AG10803 (cell line): ENCODE measurements around the gene ADAM23.

Experiments used
- DNase-seq: peaks from one replicate; pipeline ENCODE4 v3.0.0; 2010; ENCODE audit warnings: low read depth
- H3K4me3 ChIP-seq: 2 replicates; pipeline ENCODE4 v1.5.1; 2011; ENCODE audit warnings: mild to moderate bottlenecking, low read length, control low read depth
- CTCF ChIP-seq: conservative IDR thresholded peaks from 2 replicates; pipeline ENCODE4 v1.5.1; 2011; ENCODE audit warnings: mild to moderate bottlenecking, low read length, control low read depth, inconsistent platforms

The ADAM23 gene

GRCh38 chr2:206494061-206494460, 50.7 kb downstream of the ADAM23 start:
- no peak overlapping the region for H3K4me3 ChIP-seq
- no peak for TF ChIP-seq CTCF
- no peak for DNase-seq

GRCh38 chr2:206502729-206503128, 59.4 kb downstream of the ADAM23 start:
- H3K4me3 ChIP-seq, result no peak overlapping the region
- no peak for TF ChIP-seq CTCF
- no peak for DNase-seq

- no peak for TF ChIP-seq CTCF
- H3K4me3 ChIP-seq, result no peak overlapping the region
- DNase-seq, result no peak
Observed at GRCh38 chr2:206511283-206511682, 68.0 kb downstream of the ADAM23 start.

GRCh38 chr2:206512999-206513398, 69.7 kb downstream of the ADAM23 start:
- no peak overlapping the region for H3K4me3 ChIP-seq
- no peak for TF ChIP-seq CTCF
- DNase-seq, result no peak

GRCh38 chr2:206515580-206515979, 72.2 kb downstream of the ADAM23 start:
- TF ChIP-seq CTCF, result no peak

GRCh38 chr2:206518997-206519396, 75.7 kb downstream of the ADAM23 start:
- DNase-seq, result no peak
- no peak for TF ChIP-seq CTCF

More at GRCh38 chr2:206515580-206515979, 72.2 kb downstream of the ADAM23 start:
- no peak for DNase-seq
- no peak overlapping the region for H3K4me3 ChIP-seq

GRCh38 chr2:206520450-206520849, 77.1 kb downstream of the ADAM23 start:
- no peak overlapping the region for H3K4me3 ChIP-seq
- no peak for TF ChIP-seq CTCF
- no peak for DNase-seq

More at GRCh38 chr2:206518997-206519396, 75.7 kb downstream of the ADAM23 start:
- no peak overlapping the region for H3K4me3 ChIP-seq
